HEK293 (cell line): ENCODE measurements around the gene SEC24C.

Experiments used
- BCL11B ChIP-seq: fragments of 450-650 bp; formaldehyde crosslinking; IDR thresholded peaks from 2 replicates; pipeline ENCODE4 v1.5.1; 2016; ENCODE audit warnings: low read depth, missing biosample characterization, missing genetic modification characterization
- KLF16 ChIP-seq: fragments of 450-650 bp; formaldehyde crosslinking; IDR thresholded peaks from 2 replicates; pipeline ENCODE4 v1.5.1; 2017; ENCODE audit warnings: missing biosample characterization, missing genetic modification characterization
- KLF17 ChIP-seq: fragments of 450-650 bp; formaldehyde crosslinking; IDR thresholded peaks from 2 replicates; pipeline ENCODE4 v1.5.1; 2016; ENCODE audit warnings: missing biosample characterization, missing genetic modification characterization
- KLF9 ChIP-seq: fragments of 450-650 bp; formaldehyde crosslinking; IDR thresholded peaks from 2 replicates; pipeline ENCODE4 v1.5.1; 2016; ENCODE audit warnings: missing biosample characterization, missing genetic modification characterization, low read depth
- OSR2 ChIP-seq: fragments of 450-650 bp; formaldehyde crosslinking; IDR thresholded peaks from 2 replicates; pipeline ENCODE4 v1.5.1; 2016; ENCODE audit warnings: missing biosample characterization, missing genetic modification characterization
- PRDM2 ChIP-seq: fragments of 450-650 bp; formaldehyde crosslinking; IDR thresholded peaks from 2 replicates; pipeline ENCODE4 v1.5.1; 2016; ENCODE audit warnings: missing biosample characterization, missing genetic modification characterization, borderline replicate concordance
- ZFHX2 ChIP-seq: fragments of 450-650 bp; formaldehyde crosslinking; conservative IDR thresholded peaks from 2 replicates; pipeline ENCODE4 v1.5.1; 2016; ENCODE audit warnings: missing biosample characterization, missing genetic modification characterization
- ZIC2 ChIP-seq: fragments of 450-650 bp; formaldehyde crosslinking; IDR thresholded peaks from 2 replicates; pipeline ENCODE4 v1.5.1; 2016; ENCODE audit warnings: missing biosample characterization, missing genetic modification characterization
- ZNF10 ChIP-seq: fragments of 450-650 bp; formaldehyde crosslinking; IDR thresholded peaks from 2 replicates; pipeline ENCODE4 v1.5.1; 2017; ENCODE audit warnings: missing biosample characterization, missing genetic modification characterization
- ZNF132 ChIP-seq: fragments of 450-650 bp; formaldehyde crosslinking; IDR thresholded peaks from 2 replicates; pipeline ENCODE4 v1.5.1; 2017; ENCODE audit warnings: missing biosample characterization, missing genetic modification characterization, borderline replicate concordance
- ZNF239 ChIP-seq: fragments of 450-650 bp; formaldehyde crosslinking; IDR thresholded peaks from 2 replicates; pipeline ENCODE4 v1.5.1; 2016; ENCODE audit warnings: missing biosample characterization, missing genetic modification characterization
- ZNF280C ChIP-seq: fragments of 450-650 bp; formaldehyde crosslinking; IDR thresholded peaks from 2 replicates; pipeline ENCODE4 v1.5.1; 2016; ENCODE audit warnings: missing biosample characterization, missing genetic modification characterization
- ZNF391 ChIP-seq: fragments of 450-650 bp; formaldehyde crosslinking; IDR thresholded peaks from 2 replicates; pipeline ENCODE4 v1.5.1; 2016; ENCODE audit warnings: low read depth, missing biosample characterization, missing genetic modification characterization, borderline replicate concordance
- ZNF48 ChIP-seq: fragments of 450-650 bp; formaldehyde crosslinking; IDR thresholded peaks from 2 replicates; pipeline ENCODE4 v1.5.1; 2016; ENCODE audit warnings: missing biosample characterization, missing genetic modification characterization
- ZNF529 ChIP-seq: fragments of 450-650 bp; formaldehyde crosslinking; IDR thresholded peaks from 2 replicates; pipeline ENCODE4 v1.5.1; 2017; ENCODE audit warnings: missing genetic modification characterization, missing biosample characterization; ENCODE audit not compliant: insufficient replicate concordance
- ZNF548 ChIP-seq: fragments of 450-650 bp; formaldehyde crosslinking; IDR thresholded peaks from 2 replicates; pipeline ENCODE4 v1.5.1; 2016; ENCODE audit warnings: missing biosample characterization, missing genetic modification characterization
- ZNF549 ChIP-seq: fragments of 450-650 bp; IDR thresholded peaks from 2 replicates; pipeline ENCODE4 v1.5.1; 2018; ENCODE audit warnings: missing biosample characterization, missing genetic modification characterization, mild to moderate bottlenecking, inconsistent platforms, moderate library complexity
- ZNF600 ChIP-seq: fragments of 450-650 bp; formaldehyde crosslinking; IDR thresholded peaks from 2 replicates; pipeline ENCODE4 v1.5.1; 2016; ENCODE audit warnings: missing biosample characterization, missing genetic modification characterization
- ZNF610 ChIP-seq: fragments of 450-650 bp; formaldehyde crosslinking; IDR thresholded peaks from 2 replicates; pipeline ENCODE4 v1.5.1; 2016; ENCODE audit warnings: missing biosample characterization, missing genetic modification characterization, borderline replicate concordance
- ZNF785 ChIP-seq: fragments of 450-650 bp; formaldehyde crosslinking; IDR thresholded peaks from 2 replicates; pipeline ENCODE4 v1.5.1; 2016; ENCODE audit warnings: missing biosample characterization, missing genetic modification characterization
- TF ChIP-seq, protein P1 (sequence below): fragments of 450-650 bp; formaldehyde crosslinking; IDR thresholded peaks from 2 replicates; pipeline ENCODE4 v1.5.1; 2016; ENCODE audit warnings: missing biosample characterization, missing genetic modification characterization

Gene SEC24C

GRCh38 chr10:73785721-73786511 lies 41.7 kb downstream of the SEC24C start (continued):
- no peak for TF ChIP-seq PRDM2 (tag by site-specific recombination)
- 0 out of 2 replicates have a peak, but pooled peaks have one; percentile 25 for TF ChIP-seq ZNF610 (tag by site-specific recombination)
- TF ChIP-seq, protein P1, sequence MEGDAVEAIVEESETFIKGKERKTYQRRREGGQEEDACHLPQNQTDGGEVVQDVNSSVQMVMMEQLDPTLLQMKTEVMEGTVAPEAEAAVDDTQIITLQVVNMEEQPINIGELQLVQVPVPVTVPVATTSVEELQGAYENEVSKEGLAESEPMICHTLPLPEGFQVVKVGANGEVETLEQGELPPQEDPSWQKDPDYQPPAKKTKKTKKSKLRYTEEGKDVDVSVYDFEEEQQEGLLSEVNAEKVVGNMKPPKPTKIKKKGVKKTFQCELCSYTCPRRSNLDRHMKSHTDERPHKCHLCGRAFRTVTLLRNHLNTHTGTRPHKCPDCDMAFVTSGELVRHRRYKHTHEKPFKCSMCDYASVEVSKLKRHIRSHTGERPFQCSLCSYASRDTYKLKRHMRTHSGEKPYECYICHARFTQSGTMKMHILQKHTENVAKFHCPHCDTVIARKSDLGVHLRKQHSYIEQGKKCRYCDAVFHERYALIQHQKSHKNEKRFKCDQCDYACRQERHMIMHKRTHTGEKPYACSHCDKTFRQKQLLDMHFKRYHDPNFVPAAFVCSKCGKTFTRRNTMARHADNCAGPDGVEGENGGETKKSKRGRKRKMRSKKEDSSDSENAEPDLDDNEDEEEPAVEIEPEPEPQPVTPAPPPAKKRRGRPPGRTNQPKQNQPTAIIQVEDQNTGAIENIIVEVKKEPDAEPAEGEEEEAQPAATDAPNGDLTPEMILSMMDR: 0 out of 2 replicates have a peak, but pooled peaks have one; percentile 7
- no peak for TF ChIP-seq BCL11B (tag by site-specific recombination)
- TF ChIP-seq ZNF10: no peak
- no peak for TF ChIP-seq ZNF548 (tag by site-specific recombination)
- TF ChIP-seq ZNF239 (tag by site-specific recombination): no peak
- TF ChIP-seq OSR2 (tag by site-specific recombination): no peak
- no peak for TF ChIP-seq ZNF48
- TF ChIP-seq ZNF391 (tag by site-specific recombination): no peak
- peak; percentile 56 for TF ChIP-seq ZIC2 (tag by site-specific recombination)
- TF ChIP-seq ZFHX2 (tag by site-specific recombination): peak; percentile 73
- TF ChIP-seq KLF17 (tag by site-specific recombination): 0 out of 2 replicates have a peak, but pooled peaks have one; percentile 7
- no peak for TF ChIP-seq ZNF785
- no peak for TF ChIP-seq ZNF529 (tag by site-specific recombination)
- peak; percentile 77 for TF ChIP-seq KLF9 (tag by site-specific recombination)
- no peak for TF ChIP-seq ZNF132 (tag by site-specific recombination)
- TF ChIP-seq ZNF280C (tag by site-specific recombination): no peak
- peak; percentile 44 for TF ChIP-seq ZNF600
- TF ChIP-seq KLF16 (tag by site-specific recombination): no peak; the same call in 1 of the 2 replicates
- no peak for TF ChIP-seq ZNF549 (tag by site-specific recombination)
